HL-60 (cell line): Measurements from ENCODE around the gene GAR1.

Experiments
- DNase-seq, 2 experiments: peaks; one replicate each; pipeline ENCODE4 v3.0.0-alpha.2; 2010 to 2020; ENCODE audit warnings: low read depth in 1 of 2, low spot score in 1 of 2
- H3K27ac ChIP-seq: fragments of 250-450 bp; sonication (Bioruptor Pico); replicated peaks from 2 replicates; pipeline ENCODE4 v1.5.1; 2020; ENCODE audit warnings: mild to moderate bottlenecking, moderate library complexity
- H3K27me3 ChIP-seq: fragments of 250-450 bp; sonication (Bioruptor Pico); 2 replicates; pipeline ENCODE4 v1.5.1; 2021; ENCODE audit warnings: mild to moderate bottlenecking, moderate library complexity; ENCODE audit not compliant: insufficient read depth, poor library complexity, severe bottlenecking
- H3K4me3 ChIP-seq: replicated peaks from 2 replicates; pipeline ENCODE4 v1.5.1; 2011; ENCODE audit warnings: mild to moderate bottlenecking, control low read depth, low read length; ENCODE audit not compliant: insufficient read depth
- CTCF ChIP-seq: IDR thresholded peaks from one replicate; pipeline ENCODE4 v1.5.1; 2011; ENCODE audit warnings: low read length, control low read depth, inconsistent platforms; ENCODE audit not compliant: insufficient read depth
- GABPA ChIP-seq: IDR thresholded peaks from 2 replicates; pipeline ENCODE4 v1.6.1; 2012; ENCODE audit warnings: low read depth
- POLR2AphosphoS5 ChIP-seq: IDR thresholded peaks from 2 replicates; pipeline ENCODE4 v1.6.1; 2012; ENCODE audit warnings: low read depth
- REST ChIP-seq: IDR thresholded peaks from 2 replicates; pipeline ENCODE4 v1.6.1; 2012; ENCODE audit warnings: low read depth; ENCODE audit not compliant: insufficient replicate concordance
- SPI1 ChIP-seq: IDR thresholded peaks from 2 replicates; pipeline ENCODE4 v1.6.1; 2012; ENCODE audit warnings: low read depth, mild to moderate bottlenecking, borderline replicate concordance

Gene GAR1

GRCh38 chr4:109864134-109864533 is 48.6 kb downstream of the GAR1 start:
- Histone ChIP-seq H3K27ac (no peak overlapping the region), H3K27me3 (no peaks in the 10 kb centered on the region), H3K4me3 (no peak overlapping the region)
- DNase-seq = no peak
- no peak for TF ChIP-seq SPI1
- no peak for TF ChIP-seq REST
- no peak for TF ChIP-seq CTCF
- TF ChIP-seq POLR2AphosphoS5 = no peak
- TF ChIP-seq GABPA = no peak

- DNase-seq = no peak
- Histone ChIP-seq H3K27me3 (no peaks in the 10 kb centered on the region), H3K27ac (no peak overlapping the region), H3K4me3 (no peak overlapping the region)
- TF ChIP-seq CTCF = no peak
- TF ChIP-seq GABPA = no peak
- no peak for TF ChIP-seq SPI1
- TF ChIP-seq REST = no peak
- no peak for TF ChIP-seq POLR2AphosphoS5
These were observed 54.5 kb downstream of the GAR1 start for GRCh38 chr4:109870061-109870460.

GRCh38 chr4:109872065-109872464 is 56.5 kb downstream of the GAR1 start:
- DNase-seq = no peak
- Histone ChIP-seq H3K27ac (no peak overlapping the region), H3K27me3 (no peaks in the 10 kb centered on the region), H3K4me3 (no peak overlapping the region)
- TF ChIP-seq REST (no peak), POLR2AphosphoS5 (no peak), SPI1 (no peak), CTCF (no peak), GABPA (no peak)
